Naive thymus-derived CD8-positive, alpha-beta T cell (primary cell): Measurements from ENCODE around the gene GPR78. TPM values are rescaled to one million over a fixed set of nuclear protein-coding genes. Genes with fewer than 3 reads are reported as not detected.
"Not testable (repeated sequence)": the region's sequence is repeated elsewhere in the genome, so short reads cannot be mapped to it uniquely, and the experiment has no call there.

ENCODE experiments used
- ATAC-seq, 2 donors: fragments of 150-1000 bp; cut with Tn5 transposase in 1 of 2; sonication (Bioruptor Pico), chemical (Tn5 transposase) in 1 of 2; 1 replicate in 1 of 2; 2 replicates in 1 of 2; pipeline ENCODE4 v1.10.0; 2021; ENCODE audit warnings: mild to moderate bottlenecking in 2 of 2, moderate library complexity in 2 of 2
- POLR2A ChIA-PET: fragments of 350-600 bp; sonication (Branson Sonifier 250); formaldehyde crosslinking; loops from one replicate; lab custom pipeline; 2021; ENCODE audit warnings: antibody characterized with exemption; lab: Charles Lee
- DNase-seq, 10 donors: peaks; one replicate each; pipeline versions ENCODE4 v3.0.0 to v3.0.0-alpha.2; 2020 to 2022
- H3K27ac Mint-ChIP-seq, 10 donors: one replicate each; pipeline ENCODE4 v1.8.0; 2020 to 2022; ENCODE audit warnings: mild to moderate bottlenecking in 10 of 10, mixed read lengths in 10 of 10, moderate library complexity in 4 of 10, inconsistent platforms in 1 of 10
- H3K27me3 Mint-ChIP-seq, 5 donors: one replicate each; pipeline ENCODE4 v1.8.0; 2021 to 2022; ENCODE audit warnings: mixed read lengths in 5 of 5
- H3K36me3 Mint-ChIP-seq, 3 donors: one replicate each; pipeline ENCODE4 v1.8.0; 2020 to 2022; ENCODE audit warnings: mixed read lengths in 3 of 3, mild to moderate bottlenecking in 2 of 3, inconsistent platforms in 1 of 3
- H3K4me1 Mint-ChIP-seq, 4 donors: one replicate each; pipeline ENCODE4 v1.8.0; 2021 to 2022; ENCODE audit warnings: mixed read lengths in 4 of 4
- H3K4me3 Mint-ChIP-seq, 10 donors: one replicate each; pipeline ENCODE4 v1.8.0; 2020 to 2022; ENCODE audit warnings: mild to moderate bottlenecking in 10 of 10, mixed read lengths in 10 of 10, moderate library complexity in 6 of 10, inconsistent platforms in 1 of 10
- H3K9me3 Mint-ChIP-seq, 9 donors: one replicate each; pipeline ENCODE4 v1.8.0; 2020 to 2022; ENCODE audit warnings: mixed read lengths in 9 of 9, mild to moderate bottlenecking in 3 of 9, inconsistent platforms in 1 of 9, moderate library complexity in 1 of 9
- polyA plus RNA-seq, 3 donors: library from polyadenylated mRNA; unstranded; fragments of 300-500 nt; fragmentation: Illumina TruSeq; gene quantifications; one replicate each; pipeline ENCODE4 v1.2.3, GENCODE V29; 2021
- total RNA-seq, 8 experiments: library from RNA in 2 of 8; stranded (reverse) in 2 of 8; gene quantifications; one replicate each; pipeline ENCODE4 v1.2.3 and lab custom pipeline; 2021 to 2026

Gene GPR78
- total and polyA plus RNA-seq, 5 experiments from 2014 or later: not detected

GRCh38 chr4:8613421-8614364 lies 33.5 kb downstream of the GPR78 start:
- POLR2A ChIA-PET: no interaction called here
- Mint-ChIP-seq H3K4me3 (no peak overlapping the region), H3K4me1 (peaks cover 0 to 3% (median 2%) of the 10 kb centered on the region in 4 donors), H3K9me3 (peaks cover 0 to 2% (median 0%) of the 10 kb centered on the region in 9 donors), H3K27me3 (peaks cover 0 to 19% (median 9%) of the 10 kb centered on the region in 5 donors), H3K36me3 (no peaks in the 10 kb centered on the region), H3K27ac (no peak overlapping the region)
- DNase-seq: peak in 1 of 10 donors; percentile 53
- ATAC-seq: no peak

- Mint-ChIP-seq H3K4me1 (no peaks in the 10 kb centered on the region), H3K27me3 (peaks cover 0 to 14% (median under 1%) of the 10 kb centered on the region in 5 donors), H3K27ac (no peak overlapping the region), H3K36me3 (no peaks in the 10 kb centered on the region), H3K9me3 (peaks cover 0 to 2% (median 0%) of the 10 kb centered on the region in 9 donors), H3K4me3 (no peak overlapping the region)
- POLR2A ChIA-PET: no interaction called here
- ATAC-seq (no peak), DNase-seq (peak in 1 of 10 donors; percentile 58)
Observed at GRCh38 chr4:8614365-8615193, 34.4 kb downstream of the GPR78 start.

GRCh38 chr4:8615366-8615765 lies 35.2 kb downstream of the GPR78 start:
- DNase-seq (peak in 1 of 10 donors; percentile 40), ATAC-seq (no peak)
- Mint-ChIP-seq H3K27me3 (peaks cover 0 to 14% (median 0%) of the 10 kb centered on the region in 5 donors), H3K4me3 (no peak overlapping the region), H3K4me1 (no peaks in the 10 kb centered on the region), H3K9me3 (peaks cover 0 to 2% (median 0%) of the 10 kb centered on the region in 9 donors), H3K36me3 (no peaks in the 10 kb centered on the region), H3K27ac (no peak overlapping the region)
- POLR2A ChIA-PET: no interaction called here

GRCh38 chr4:8615921-8616787 lies 36.0 kb downstream of the GPR78 start:
- peak in 1 of 10 donors; percentile 59 for DNase-seq
- Mint-ChIP-seq H3K36me3 (no peaks in the 10 kb centered on the region), H3K27me3 (peaks cover 0 to 9% (median 0%) of the 10 kb centered on the region in 5 donors), H3K4me1 (no peaks in the 10 kb centered on the region), H3K4me3 (no peak overlapping the region), H3K27ac (peak overlapping the region in 1 of 10 donors; percentile 6), H3K9me3 (peaks cover 0 to 2% (median 0%) of the 10 kb centered on the region in 9 donors)
- ATAC-seq: no peak
- POLR2A ChIA-PET: no interaction called here

GRCh38 chr4:8616831-8617230 lies 36.6 kb downstream of the GPR78 start:
- Mint-ChIP-seq H3K9me3 (peaks cover 0 to under 1% (median 0%) of the 10 kb centered on the region in 9 donors), H3K27me3 (peaks cover 0 to 4% (median 0%) of the 10 kb centered on the region in 5 donors), H3K27ac (no peak overlapping the region), H3K4me3 (no peak overlapping the region), H3K36me3 (no peaks in the 10 kb centered on the region), H3K4me1 (no peaks in the 10 kb centered on the region)
- DNase-seq (peak in 1 of 10 donors; percentile 53), ATAC-seq (no peak)
- POLR2A ChIA-PET: no interaction called here

- DNase-seq (peak in 1 of 10 donors; percentile 26), ATAC-seq (no peak)
- H3K27me3 Mint-ChIP-seq: peaks cover 0 to 3% (median 0%) of the 10 kb centered on the region in 5 donors
- H3K4me3 Mint-ChIP-seq: no peak overlapping the region
- H3K4me1 Mint-ChIP-seq: no peaks in the 10 kb centered on the region
- H3K9me3 Mint-ChIP-seq: no peaks in the 10 kb centered on the region
- POLR2A ChIA-PET: no interaction called here
- no peaks in the 10 kb centered on the region for H3K36me3 Mint-ChIP-seq
- H3K27ac Mint-ChIP-seq: peak overlapping the region in 1 of 10 donors; percentile 54
Observed at GRCh38 chr4:8617486-8618040, 37.4 kb downstream of the GPR78 start.

GRCh38 chr4:8618421-8618820 lies 38.2 kb downstream of the GPR78 start:
- POLR2A ChIA-PET: no interaction called here
- no peaks in the 10 kb centered on the region for H3K4me1 Mint-ChIP-seq
- H3K4me3 Mint-ChIP-seq: no peak overlapping the region
- peak in 1 of 10 donors; percentile 36 for DNase-seq
- H3K36me3 Mint-ChIP-seq: no peaks in the 10 kb centered on the region
- H3K27me3 Mint-ChIP-seq: peaks cover 0 to 3% (median 0%) of the 10 kb centered on the region in 5 donors
- H3K9me3 Mint-ChIP-seq: no peaks in the 10 kb centered on the region
- ATAC-seq: no peak
- no peak overlapping the region for H3K27ac Mint-ChIP-seq

GRCh38 chr4:8618961-8619720 lies 38.9 kb downstream of the GPR78 start:
- Mint-ChIP-seq H3K36me3 (no peaks in the 10 kb centered on the region), H3K27me3 (peaks cover 0 to 3% (median 0%) of the 10 kb centered on the region in 5 donors), H3K27ac (no peak overlapping the region), H3K4me1 (no peaks in the 10 kb centered on the region), H3K4me3 (no peak overlapping the region), H3K9me3 (no peaks in the 10 kb centered on the region)
- POLR2A ChIA-PET: no interaction called here
- ATAC-seq (no peak), DNase-seq (peak in 1 of 10 donors; percentile 30)

- DNase-seq, H3K9me3 Mint-ChIP-seq, H3K27me3 Mint-ChIP-seq, H3K4me3 Mint-ChIP-seq, POLR2A ChIA-PET, H3K4me1 Mint-ChIP-seq, H3K36me3 Mint-ChIP-seq, H3K27ac Mint-ChIP-seq, ATAC-seq: not testable (repeated sequence)
Observed at GRCh38 chr4:8621135-8621534, 40.9 kb downstream of the GPR78 start.

- H3K27me3 Mint-ChIP-seq, H3K9me3 Mint-ChIP-seq, ATAC-seq, H3K4me3 Mint-ChIP-seq, H3K36me3 Mint-ChIP-seq, H3K27ac Mint-ChIP-seq, POLR2A ChIA-PET, DNase-seq, H3K4me1 Mint-ChIP-seq: not testable (repeated sequence)
Observed at GRCh38 chr4:8624601-8625272, 44.5 kb downstream of the GPR78 start.
